CMK (cell line): Measurements from ENCODE around the gene DOK5.
A peak's percentile ranks its signal among the peaks of the same experiment; 100 is the strongest.

Source experiments
- DNase-seq: peaks from one replicate; pipeline ENCODE4 v3.0.0-alpha.2; 2010; ENCODE audit warnings: low read depth

DOK5 gene

GRCh38 chr20:54648421-54649142 lies 173.2 kb downstream of the DOK5 start:
- no peak for DNase-seq

DNA sequence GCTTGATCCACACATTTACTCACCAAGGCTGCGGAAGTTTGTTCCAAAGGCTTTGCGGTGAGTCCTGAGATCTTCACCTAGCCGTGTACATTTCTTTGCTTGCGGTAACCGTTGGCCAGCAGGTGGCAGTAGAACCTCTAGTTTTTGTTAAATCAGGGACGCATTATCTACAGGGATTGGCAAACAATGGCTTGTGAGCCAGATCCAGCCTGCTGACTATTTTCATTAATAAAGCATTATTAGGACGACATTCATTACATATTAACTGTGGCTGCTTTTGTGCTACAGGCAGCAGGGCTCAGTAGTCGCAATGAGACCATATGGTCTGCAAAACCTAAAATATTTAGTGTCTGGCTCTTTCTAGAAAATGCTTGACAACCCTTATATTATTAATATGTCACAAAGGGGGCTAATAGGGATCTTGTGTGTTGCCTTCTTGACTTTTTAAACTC lies 174.1 kb downstream of the DOK5 start:
- peak; percentile 21 for DNase-seq

DNA sequence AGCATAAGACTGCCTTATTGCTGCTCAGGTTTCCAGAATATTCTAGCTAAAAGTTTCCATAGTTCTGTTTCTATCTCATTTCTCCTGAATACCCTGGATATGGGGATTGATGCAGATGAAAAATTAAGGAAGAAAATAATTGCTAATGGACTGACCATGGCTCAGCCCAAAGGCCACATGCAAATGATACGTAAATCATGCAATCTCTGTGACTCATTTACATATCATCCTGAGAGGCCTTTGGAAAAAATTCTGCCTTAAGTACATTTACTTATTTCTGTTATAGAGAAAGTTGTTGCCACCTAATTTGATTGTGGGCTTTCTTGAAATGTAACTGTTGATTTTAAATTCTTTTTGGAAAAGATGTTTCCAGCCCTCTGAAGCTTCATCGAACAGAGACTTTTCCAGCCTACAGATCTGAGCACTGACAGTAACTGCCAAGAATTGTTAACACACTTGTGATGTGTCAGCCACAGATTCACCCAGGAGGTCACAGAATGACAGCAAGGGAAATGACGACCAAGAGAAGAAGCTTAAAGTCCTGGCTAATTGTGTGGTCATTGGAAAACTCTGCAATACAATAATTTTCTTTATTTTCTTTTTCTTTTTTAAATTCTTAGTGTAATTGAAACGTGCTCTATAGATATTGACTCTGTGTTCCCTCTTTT lies 174.8 kb downstream of the DOK5 start:
- DNase-seq = no peak

GRCh38 chr20:54651252-54651651 lies 175.9 kb downstream of the DOK5 start:
- DNase-seq = no peak

DNA sequence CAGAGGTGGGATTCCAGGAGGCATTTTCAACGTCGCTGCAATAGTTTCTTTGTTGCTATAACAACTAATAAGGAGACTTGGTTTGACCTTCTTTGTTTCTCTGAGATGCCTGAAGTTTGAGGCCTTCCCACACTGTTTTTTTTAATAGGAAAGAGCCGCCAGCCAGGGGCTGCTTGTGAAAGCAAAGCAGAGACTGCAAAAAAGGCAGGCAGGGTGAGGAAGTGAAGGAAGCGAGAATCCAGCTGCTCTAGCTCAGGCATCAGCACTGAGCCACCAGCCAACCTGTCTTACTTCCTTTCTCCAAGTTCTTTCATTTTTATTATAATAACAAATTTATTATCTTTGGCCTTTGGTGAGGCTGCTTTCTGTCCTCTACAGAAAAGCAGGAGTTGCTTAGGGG lies 179.1 kb downstream of the DOK5 start:
- no peak for DNase-seq

GRCh38 chr20:54657268-54657826 lies 182.0 kb downstream of the DOK5 start:
- no peak for DNase-seq

DNA sequence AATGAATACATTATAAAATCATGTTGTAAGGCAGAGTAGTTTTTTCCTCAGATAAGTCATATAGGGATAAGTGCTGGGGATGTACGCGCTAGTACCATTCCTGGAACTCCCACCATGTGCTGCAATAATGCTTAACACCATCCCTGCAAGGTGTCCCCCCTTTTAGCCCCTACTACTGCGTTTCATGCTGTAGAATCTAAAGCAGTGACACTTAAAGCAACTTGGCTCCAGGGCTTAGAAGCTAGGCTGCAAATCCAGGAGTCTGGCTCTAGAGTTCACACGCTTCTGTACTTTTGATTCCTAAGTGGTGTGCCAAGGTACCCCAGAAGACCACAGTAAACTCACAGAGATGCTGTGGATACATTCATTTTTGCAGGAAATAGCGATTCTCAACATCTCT lies 183.1 kb downstream of the DOK5 start:
- DNase-seq = no peak

GRCh38 chr20:54661265-54661664 lies 185.9 kb downstream of the DOK5 start:
- DNase-seq = no peak

DNA sequence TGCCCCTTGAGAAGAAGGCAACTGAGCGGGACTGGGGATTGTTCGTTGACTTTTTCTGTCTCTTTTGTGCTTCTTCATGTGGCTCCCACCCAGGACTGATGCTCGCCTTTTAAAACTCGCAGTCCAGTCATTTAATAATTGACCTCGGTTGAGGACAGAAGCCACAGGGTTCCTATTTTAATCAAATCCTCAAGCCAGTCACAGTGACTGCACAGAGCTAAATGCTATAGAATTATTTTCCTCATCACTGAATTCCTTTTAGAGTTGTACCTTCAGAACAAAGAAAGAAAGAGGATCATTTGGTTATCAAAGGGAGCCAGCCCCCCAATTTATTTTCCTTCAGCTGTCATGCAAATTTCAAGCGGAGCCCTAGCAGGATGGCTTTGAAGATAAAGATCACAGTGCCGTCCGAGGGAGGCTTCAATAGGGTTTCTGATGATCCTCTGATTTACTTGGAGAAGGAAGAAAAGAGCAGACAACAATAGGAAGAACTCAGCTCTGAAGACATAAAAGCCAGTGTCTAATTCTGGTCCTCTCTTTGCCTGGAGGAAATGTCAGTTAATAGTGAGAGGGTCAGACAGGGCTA lies 186.6 kb downstream of the DOK5 start:
- DNase-seq = no peak

- DNase-seq = no peak
Observed at GRCh38 chr20:54665812-54666211, 190.4 kb downstream of the DOK5 start.

- no peak for DNase-seq
Observed at GRCh38 chr20:54668271-54669039, 193.1 kb downstream of the DOK5 start.

GRCh38 chr20:54669040-54669363 lies 193.6 kb downstream of the DOK5 start:
- DNase-seq = no peak

DNA sequence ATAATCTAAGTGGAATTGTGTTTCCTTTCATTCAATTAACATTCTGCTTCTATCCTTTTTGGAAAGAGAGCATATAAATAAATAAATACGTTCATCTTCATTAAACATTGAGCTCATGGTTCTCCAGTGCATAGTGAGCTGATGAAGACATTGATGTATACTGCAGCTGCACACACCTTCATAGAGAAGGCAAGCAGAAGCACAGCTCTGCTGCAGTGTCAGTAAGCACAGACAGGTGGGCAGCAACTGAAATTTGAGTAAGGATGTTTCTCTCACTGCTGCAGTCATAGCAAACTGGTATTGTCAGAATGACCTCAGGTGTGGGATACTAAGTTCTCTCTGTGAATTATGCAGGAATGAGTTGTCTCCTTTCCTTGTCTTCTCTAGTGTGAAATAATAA lies 202.9 kb downstream of the DOK5 start:
- no peak for DNase-seq

GRCh38 chr20:54680439-54680838 lies 205.0 kb downstream of the DOK5 start:
- DNase-seq = no peak

GRCh38 chr20:54680872-54681619 lies 205.7 kb downstream of the DOK5 start:
- no peak for DNase-seq

DNA sequence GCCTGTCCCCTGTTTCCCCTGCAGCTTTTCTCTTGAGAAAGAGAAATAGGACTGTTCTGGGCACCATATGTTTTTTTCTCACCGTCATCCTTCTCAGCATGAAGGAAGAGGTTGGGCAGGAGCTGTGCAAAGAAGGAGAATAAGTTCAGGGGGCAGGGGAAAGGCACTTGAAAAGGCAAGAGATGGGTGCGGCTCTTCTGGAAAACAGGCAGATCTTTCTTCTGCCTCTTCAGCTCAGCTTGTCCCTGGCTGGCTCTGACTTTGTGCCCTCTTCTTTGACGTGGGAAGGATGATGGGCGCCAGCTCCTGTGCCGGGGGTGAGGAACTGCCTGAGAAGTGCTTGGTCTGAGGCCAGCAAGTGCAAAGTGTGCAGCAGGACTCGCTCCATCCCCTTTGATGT lies 206.5 kb downstream of the DOK5 start:
- no peak for DNase-seq

DNA sequence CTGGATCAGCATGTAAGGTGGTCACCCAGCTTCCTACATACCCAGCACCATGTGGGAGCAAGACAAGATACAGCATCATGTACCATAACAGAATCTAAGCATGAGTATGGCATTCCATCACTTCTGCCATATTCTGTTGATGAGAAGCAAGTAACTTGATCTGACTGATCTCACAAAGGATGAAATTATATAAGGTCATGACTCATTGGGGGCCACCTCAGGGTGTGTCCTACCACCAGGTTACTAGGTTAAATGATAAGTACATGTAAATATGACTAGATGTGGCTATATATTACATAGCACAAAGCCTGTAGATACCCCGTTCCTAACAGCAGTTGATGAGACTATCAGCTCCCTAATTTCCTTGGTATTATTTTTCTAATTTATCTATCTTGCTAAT lies 213.1 kb downstream of the DOK5 start:
- DNase-seq = no peak

DNA sequence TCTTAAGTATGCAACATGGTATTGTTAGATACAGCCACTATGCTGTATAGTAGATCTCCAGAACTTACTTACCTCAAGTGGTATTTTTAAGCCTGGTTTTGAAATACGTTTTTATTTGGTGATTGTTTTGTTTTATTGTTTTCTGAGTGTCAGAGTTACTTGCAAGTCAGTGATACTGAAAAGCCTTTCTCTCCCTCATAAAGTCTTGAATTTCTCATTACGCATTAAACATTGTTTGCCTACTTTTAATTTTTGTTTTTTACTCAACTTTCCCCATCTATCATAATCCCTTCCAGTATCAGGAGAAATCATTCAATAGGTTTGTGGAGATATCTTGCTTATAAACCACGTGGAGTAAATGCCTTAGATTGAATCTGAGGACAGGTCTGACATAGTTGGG lies 214.9 kb downstream of the DOK5 start:
- DNase-seq = no peak

DNA sequence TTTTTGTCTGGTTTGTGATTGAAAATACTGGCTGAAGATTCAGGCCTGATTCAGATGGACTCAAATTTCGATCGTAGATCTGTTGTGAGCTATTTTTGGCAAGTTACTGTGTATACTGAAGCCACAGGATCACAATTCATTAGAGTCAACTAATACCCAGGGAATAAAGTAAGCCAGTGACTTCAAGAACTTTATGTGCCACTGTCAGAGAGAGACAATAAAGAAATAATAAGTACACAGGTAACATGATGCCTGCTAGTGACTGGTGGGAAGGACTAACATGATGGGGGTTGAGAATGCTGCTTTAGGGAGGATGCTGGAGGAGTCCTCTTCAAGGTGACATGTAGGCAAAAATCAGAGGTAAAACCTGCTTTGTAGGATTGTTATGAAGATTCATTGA lies 215.9 kb downstream of the DOK5 start:
- DNase-seq = no peak

- DNase-seq = no peak
Observed at GRCh38 chr20:54692168-54692887, 216.9 kb downstream of the DOK5 start.

GRCh38 chr20:54694516-54694915 lies 219.1 kb downstream of the DOK5 start:
- no peak for DNase-seq
